Measurements from ENCODE around the gene TBC1D1.

DNA sequence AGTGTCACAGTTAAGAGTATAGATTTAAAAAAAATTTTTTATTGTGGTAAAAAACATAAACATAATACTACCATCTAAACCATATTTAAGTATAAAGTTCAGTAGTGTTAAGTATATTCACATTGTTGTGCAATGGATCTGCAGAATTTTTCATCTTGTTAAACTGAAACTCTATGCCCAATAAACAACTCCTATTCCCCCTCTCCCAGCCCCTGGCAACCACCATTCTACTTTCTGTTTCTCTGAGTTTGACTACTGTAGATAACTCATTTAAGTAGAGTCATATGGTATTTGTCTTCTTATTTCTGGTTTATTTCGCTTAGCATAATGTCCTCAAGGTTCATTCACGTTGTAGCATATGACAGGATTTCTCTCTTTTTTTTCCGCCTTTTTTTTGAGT lies 181.7 kb downstream of the TBC1D1 start:
- TF ChIP-seq, protein P1, sequence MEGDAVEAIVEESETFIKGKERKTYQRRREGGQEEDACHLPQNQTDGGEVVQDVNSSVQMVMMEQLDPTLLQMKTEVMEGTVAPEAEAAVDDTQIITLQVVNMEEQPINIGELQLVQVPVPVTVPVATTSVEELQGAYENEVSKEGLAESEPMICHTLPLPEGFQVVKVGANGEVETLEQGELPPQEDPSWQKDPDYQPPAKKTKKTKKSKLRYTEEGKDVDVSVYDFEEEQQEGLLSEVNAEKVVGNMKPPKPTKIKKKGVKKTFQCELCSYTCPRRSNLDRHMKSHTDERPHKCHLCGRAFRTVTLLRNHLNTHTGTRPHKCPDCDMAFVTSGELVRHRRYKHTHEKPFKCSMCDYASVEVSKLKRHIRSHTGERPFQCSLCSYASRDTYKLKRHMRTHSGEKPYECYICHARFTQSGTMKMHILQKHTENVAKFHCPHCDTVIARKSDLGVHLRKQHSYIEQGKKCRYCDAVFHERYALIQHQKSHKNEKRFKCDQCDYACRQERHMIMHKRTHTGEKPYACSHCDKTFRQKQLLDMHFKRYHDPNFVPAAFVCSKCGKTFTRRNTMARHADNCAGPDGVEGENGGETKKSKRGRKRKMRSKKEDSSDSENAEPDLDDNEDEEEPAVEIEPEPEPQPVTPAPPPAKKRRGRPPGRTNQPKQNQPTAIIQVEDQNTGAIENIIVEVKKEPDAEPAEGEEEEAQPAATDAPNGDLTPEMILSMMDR (tag by site-specific recombination; IDR thresholded peaks at IDR 0.05): no peak
- TF ChIP-seq, protein P2, sequence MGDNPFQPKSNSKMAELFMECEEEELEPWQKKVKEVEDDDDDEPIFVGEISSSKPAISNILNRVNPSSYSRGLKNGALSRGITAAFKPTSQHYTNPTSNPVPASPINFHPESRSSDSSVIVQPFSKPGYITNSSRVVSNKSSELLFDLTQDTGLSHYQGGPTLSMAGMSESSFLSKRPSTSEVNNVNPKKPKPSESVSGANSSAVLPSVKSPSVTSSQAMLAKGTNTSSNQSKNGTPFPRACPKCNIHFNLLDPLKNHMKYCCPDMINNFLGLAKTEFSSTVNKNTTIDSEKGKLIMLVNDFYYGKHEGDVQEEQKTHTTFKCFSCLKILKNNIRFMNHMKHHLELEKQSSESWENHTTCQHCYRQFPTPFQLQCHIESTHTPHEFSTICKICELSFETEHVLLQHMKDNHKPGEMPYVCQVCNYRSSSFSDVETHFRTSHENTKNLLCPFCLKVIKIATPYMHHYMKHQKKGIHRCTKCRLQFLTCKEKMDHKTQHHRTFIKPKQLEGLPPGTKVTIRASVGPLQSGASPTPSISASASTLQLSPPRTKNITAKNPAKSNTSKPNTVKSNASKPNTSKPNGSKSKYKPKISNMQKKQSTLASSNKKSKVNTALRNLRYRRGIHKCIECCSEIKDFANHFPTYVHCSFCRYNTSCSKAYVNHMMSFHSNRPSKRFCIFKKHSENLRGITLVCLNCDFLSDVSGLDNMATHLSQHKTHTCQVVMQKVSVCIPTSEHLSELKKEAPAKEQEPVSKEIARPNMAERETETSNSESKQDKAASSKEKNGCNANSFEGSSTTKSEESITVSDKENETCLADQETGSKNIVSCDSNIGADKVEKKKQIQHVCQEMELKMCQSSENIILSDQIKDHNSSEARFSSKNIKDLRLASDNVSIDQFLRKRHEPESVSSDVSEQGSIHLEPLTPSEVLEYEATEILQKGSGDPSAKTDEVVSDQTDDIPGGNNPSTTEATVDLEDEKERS (tag by site-specific recombination; IDR thresholded peaks at IDR 0.05): no peak
- TF ChIP-seq SALL2 (tag by site-specific recombination; IDR thresholded peaks at IDR 0.05; ENCODE audit: borderline replicate concordance): no peak
- TF ChIP-seq, protein P3, sequence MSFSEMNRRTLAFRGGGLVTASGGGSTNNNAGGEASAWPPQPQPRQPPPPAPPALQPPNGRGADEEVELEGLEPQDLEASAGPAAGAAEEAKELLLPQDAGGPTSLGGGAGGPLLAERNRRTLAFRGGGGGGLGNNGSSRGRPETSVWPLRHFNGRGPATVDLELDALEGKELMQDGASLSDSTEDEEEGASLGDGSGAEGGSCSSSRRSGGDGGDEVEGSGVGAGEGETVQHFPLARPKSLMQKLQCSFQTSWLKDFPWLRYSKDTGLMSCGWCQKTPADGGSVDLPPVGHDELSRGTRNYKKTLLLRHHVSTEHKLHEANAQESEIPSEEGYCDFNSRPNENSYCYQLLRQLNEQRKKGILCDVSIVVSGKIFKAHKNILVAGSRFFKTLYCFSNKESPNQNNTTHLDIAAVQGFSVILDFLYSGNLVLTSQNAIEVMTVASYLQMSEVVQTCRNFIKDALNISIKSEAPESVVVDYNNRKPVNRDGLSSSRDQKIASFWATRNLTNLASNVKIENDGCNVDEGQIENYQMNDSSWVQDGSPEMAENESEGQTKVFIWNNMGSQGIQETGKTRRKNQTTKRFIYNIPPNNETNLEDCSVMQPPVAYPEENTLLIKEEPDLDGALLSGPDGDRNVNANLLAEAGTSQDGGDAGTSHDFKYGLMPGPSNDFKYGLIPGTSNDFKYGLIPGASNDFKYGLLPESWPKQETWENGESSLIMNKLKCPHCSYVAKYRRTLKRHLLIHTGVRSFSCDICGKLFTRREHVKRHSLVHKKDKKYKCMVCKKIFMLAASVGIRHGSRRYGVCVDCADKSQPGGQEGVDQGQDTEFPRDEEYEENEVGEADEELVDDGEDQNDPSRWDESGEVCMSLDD (tag by site-specific recombination; IDR thresholded peaks at IDR 0.05): no peak
- TF ChIP-seq ZNF10 (tag by site-specific recombination; IDR thresholded peaks at IDR 0.05): no peak
- TF ChIP-seq, protein P4, sequence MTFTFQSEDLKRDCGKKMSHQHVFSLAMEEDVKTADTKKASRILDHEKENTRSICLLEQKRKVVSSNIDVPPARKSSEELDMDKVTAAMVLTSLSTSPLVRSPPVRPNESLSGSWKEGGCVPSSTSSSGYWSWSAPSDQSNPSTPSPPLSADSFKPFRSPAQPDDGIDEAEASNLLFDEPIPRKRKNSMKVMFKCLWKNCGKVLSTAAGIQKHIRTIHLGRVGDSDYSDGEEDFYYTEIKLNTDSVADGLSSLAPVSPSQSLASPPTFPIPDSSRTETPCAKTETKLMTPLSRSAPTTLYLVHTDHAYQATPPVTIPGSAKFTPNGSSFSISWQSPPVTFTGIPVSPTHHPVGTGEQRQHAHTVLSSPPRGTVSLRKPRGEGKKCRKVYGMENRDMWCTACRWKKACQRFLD (tag by site-specific recombination; IDR thresholded peaks at IDR 0.05): no peak
- no peak for TF ChIP-seq ZNF274 (IDR thresholded peaks at IDR 0.05; ENCODE audit: low read length)
- TF ChIP-seq ZNF274 (tag by site-specific recombination; IDR thresholded peaks at IDR 0.05; ENCODE audit: borderline replicate concordance): no peak
- TF ChIP-seq ZNF529 (tag by site-specific recombination; IDR thresholded peaks at IDR 0.05; ENCODE audit: insufficient replicate concordance): no peak
- TF ChIP-seq ZNF660 (tag by site-specific recombination; IDR thresholded peaks at IDR 0.05): no peak
